H1 (cell line): ENCODE data around the gene RFFL. TPM values are rescaled to one million over a fixed set of nuclear protein-coding genes. Genes with fewer than 3 reads are reported as not detected.

ENCODE experiments used
- CTCF ChIA-PET: fragments of 300-600 bp; sonication (Branson Sonifier 250); formaldehyde crosslinking; loops from one replicate; lab custom pipeline; 2021; ENCODE audit not compliant: partially characterized antibody; lab: Charles Lee
- POLR2A ChIA-PET: fragments of 300-600 bp; sonication (Branson Sonifier 250); formaldehyde crosslinking; loops from one replicate; lab custom pipeline; 2021; ENCODE audit warnings: inconsistent platforms; ENCODE audit not compliant: partially characterized antibody; lab: Charles Lee
- DNase-seq, 2 experiments: peaks; one replicate each; pipeline versions ENCODE4 v3.0.0 to v3.0.0-alpha.2; 2010 to 2022; ENCODE audit warnings: low spot score in 2 of 2, low read depth in 1 of 2, mixed read lengths in 1 of 2
- FAIRE-seq: peaks from 2 replicates; lab custom pipeline; 2011; peaks lifted over from hg19 to GRCh38; lab: Jason Lieb, UNC
- H2AFZ ChIP-seq: 2 replicates; pipeline ENCODE4 v1.8.1; 2012; ENCODE audit warnings: low read length, inconsistent platforms
- H2AK5ac ChIP-seq: 2 replicates; pipeline ENCODE4 v1.6.1; 2013; ENCODE audit warnings: low read depth, low read length
- H2BK120ac ChIP-seq: replicated peaks from 2 replicates; pipeline ENCODE3; 2013; ENCODE audit warnings: low read depth, low read length, inconsistent platforms
- H2BK12ac ChIP-seq: 2 replicates; pipeline ENCODE4 v1.6.1; 2013; ENCODE audit warnings: low read depth, low read length
- H2BK15ac ChIP-seq: 2 replicates; pipeline ENCODE4 v1.6.1; 2013; ENCODE audit warnings: low read length
- H2BK20ac ChIP-seq: 2 replicates; pipeline ENCODE4 v1.6.1; 2013; ENCODE audit warnings: low read length
- H2BK5ac ChIP-seq: 2 replicates; pipeline ENCODE4 v1.6.1; 2013; ENCODE audit warnings: low read depth, low read length
- H3K14ac ChIP-seq: 2 replicates; pipeline ENCODE4 v1.6.1; 2013; ENCODE audit warnings: inconsistent platforms; ENCODE audit not compliant: insufficient read length
- H3K18ac ChIP-seq: 2 replicates; pipeline ENCODE4 v1.6.1; 2013; ENCODE audit warnings: low read length; ENCODE audit errors: extremely low read depth
- H3K23ac ChIP-seq: 2 replicates; pipeline ENCODE4 v1.6.1; 2013; ENCODE audit warnings: inconsistent platforms; ENCODE audit not compliant: insufficient read length
- H3K23me2 ChIP-seq: 2 replicates; pipeline ENCODE4 v1.6.1; 2013; ENCODE audit warnings: low read depth, low read length
- H3K27ac ChIP-seq: 2 replicates; pipeline ENCODE4 v1.6.1; 2011; ENCODE audit warnings: low read depth, low read length, inconsistent platforms
- H3K27me3 ChIP-seq, 4 experiments: replicated peaks in 1 of 4; 1 replicate in 1 of 4; 2 replicates in 3 of 4; pipeline versions ENCODE4 v1.6.1 to v1.8.1; 2011 to 2013; ENCODE audit warnings: low read length in 3 of 4, mild to moderate bottlenecking in 3 of 4, inconsistent platforms in 2 of 4, mixed read lengths in 2 of 4, moderate library complexity in 1 of 4; ENCODE audit not compliant: control insufficient read depth in 3 of 4, insufficient read depth in 3 of 4; ENCODE audit errors: extremely low read depth in 1 of 4
- H3K36me3 ChIP-seq, 4 experiments: 2 replicates each; pipeline versions ENCODE4 v1.6.1 to v1.8.1; 2011 to 2013; ENCODE audit warnings: mild to moderate bottlenecking in 4 of 4, low read length in 3 of 4, moderate library complexity in 2 of 4, control low read depth in 1 of 4, inconsistent platforms in 1 of 4; ENCODE audit not compliant: insufficient read depth in 4 of 4, control insufficient read depth in 2 of 4
- H3K4ac ChIP-seq: replicated peaks from 2 replicates; pipeline ENCODE3; 2013; ENCODE audit warnings: low read length, low read depth, mixed read lengths, inconsistent platforms; ENCODE audit not compliant: insufficient read length
- H3K4me1 ChIP-seq, 4 experiments: replicated peaks in 1 of 4; 1 replicate in 1 of 4; 2 replicates in 3 of 4; pipeline versions ENCODE4 v1.6.1 to v1.8.1; 2011 to 2013; ENCODE audit warnings: low read length in 3 of 4, inconsistent platforms in 2 of 4, mixed read lengths in 1 of 4; ENCODE audit not compliant: insufficient read depth in 4 of 4, control insufficient read depth in 3 of 4
- H3K4me2 ChIP-seq, 2 experiments: 2 replicates each; pipeline versions ENCODE4 v1.6.1 to v1.8.1; 2011 to 2013; ENCODE audit warnings: low read depth in 2 of 2, low read length in 2 of 2, control low read depth in 1 of 2, inconsistent platforms in 1 of 2, mild to moderate bottlenecking in 1 of 2; ENCODE audit not compliant: insufficient read depth in 1 of 2
- H3K4me3 ChIP-seq, 4 experiments: fragments of 200-600, 300-600 bp in 1 of 4; sonication (generic), shearing (Covaris generic), sonication (Bioruptor Twin) in 1 of 4; 2 replicates each; pipeline versions ENCODE4 v1.5.1 to v1.8.1; 2011 to 2016; ENCODE audit warnings: low read length in 4 of 4, low read depth in 3 of 4, control low read depth in 2 of 4, inconsistent platforms in 2 of 4, mild to moderate bottlenecking in 2 of 4, mixed read lengths in 1 of 4, moderate library complexity in 1 of 4; ENCODE audit not compliant: insufficient read depth in 2 of 4; ENCODE audit errors: extremely low read depth in 1 of 4
- H3K56ac ChIP-seq: replicated peaks from 2 replicates; pipeline ENCODE3; 2013; ENCODE audit warnings: low read depth, mild to moderate bottlenecking, mixed read lengths, low read length, inconsistent platforms; ENCODE audit not compliant: insufficient read length
- H3K79me1 ChIP-seq: 2 replicates; pipeline ENCODE4 v1.6.1; 2013; ENCODE audit warnings: low read depth, low read length, control low read depth
- H3K79me2 ChIP-seq, 2 experiments: 2 replicates each; pipeline versions ENCODE4 v1.6.1 to v1.8.1; 2012 to 2013; ENCODE audit warnings: low read length in 2 of 2, mild to moderate bottlenecking in 2 of 2, inconsistent platforms in 1 of 2; ENCODE audit not compliant: insufficient read depth in 2 of 2, control insufficient read depth in 1 of 2
- H3K9ac ChIP-seq, 4 experiments: replicated peaks in 1 of 4; 1 replicate in 1 of 4; 2 replicates in 3 of 4; pipeline versions ENCODE4 v1.6.1 to v1.8.1; 2011 to 2013; ENCODE audit warnings: low read depth in 3 of 4, low read length in 3 of 4, control low read depth in 2 of 4, mild to moderate bottlenecking in 2 of 4, moderate library complexity in 2 of 4, inconsistent platforms in 1 of 4; ENCODE audit errors: extremely low read depth in 1 of 4
- H3K9me3 ChIP-seq, 2 experiments: 2 replicates each; pipeline versions ENCODE4 v1.6.1 to v1.8.1; 2012 to 2013; ENCODE audit warnings: mild to moderate bottlenecking in 2 of 2, moderate library complexity in 2 of 2, control low read depth in 1 of 2, inconsistent platforms in 1 of 2, low read depth in 1 of 2, low read length in 1 of 2, mixed read lengths in 1 of 2; ENCODE audit not compliant: insufficient read depth in 2 of 2
- H4K20me1 ChIP-seq, 2 experiments: replicated peaks in 1 of 2; 2 replicates each; pipeline versions ENCODE3 to v1.8.1; 2011 to 2013; ENCODE audit warnings: inconsistent platforms in 2 of 2, low read length in 2 of 2, mild to moderate bottlenecking in 1 of 2; ENCODE audit not compliant: insufficient read depth in 2 of 2, control insufficient read depth in 1 of 2
- H4K5ac ChIP-seq: 2 replicates; pipeline ENCODE4 v1.6.1; 2013; ENCODE audit warnings: low read length, low read depth, mixed read lengths, inconsistent platforms; ENCODE audit not compliant: insufficient read length
- H4K8ac ChIP-seq: 2 replicates; pipeline ENCODE4 v1.8.0; 2013; ENCODE audit warnings: mild to moderate bottlenecking, moderate library complexity, low read length, inconsistent platforms; ENCODE audit not compliant: insufficient read depth; ENCODE audit errors: extremely low read depth
- H4K91ac ChIP-seq: replicated peaks from 2 replicates; pipeline ENCODE3; 2013; ENCODE audit warnings: low read length, mixed read lengths, inconsistent platforms; ENCODE audit not compliant: insufficient read length
- BACH1 ChIP-seq: IDR thresholded peaks from 2 replicates; pipeline ENCODE4 v1.6.1; 2012; ENCODE audit warnings: low read length, improper control_type of control experiment
- BRCA1 ChIP-seq: IDR thresholded peaks from 2 replicates; pipeline ENCODE4 v1.6.1; 2012; ENCODE audit warnings: low read depth, low read length, improper control_type of control experiment
- CBX5 ChIP-seq: fragments of 300-800, 300-1000 bp; sonication (generic); IDR thresholded peaks from 2 replicates; pipeline ENCODE4 v1.7.1; 2016; ENCODE audit warnings: antibody characterized with exemption, low read length, low read depth
- CHD1 ChIP-seq: IDR thresholded peaks from 2 replicates; pipeline ENCODE4 v1.6.1; 2012; ENCODE audit warnings: low read depth, low read length, improper control_type of control experiment
- CTBP2 ChIP-seq: IDR thresholded peaks from 2 replicates; pipeline ENCODE4 v1.7.0; 2011; ENCODE audit warnings: borderline replicate concordance, mild to moderate bottlenecking, moderate library complexity, mixed read lengths, low read length; ENCODE audit not compliant: insufficient read depth, insufficient read length
- EP300 ChIP-seq, 2 experiments: IDR thresholded peaks; 1 replicate in 1 of 2; 2 replicates in 1 of 2; pipeline ENCODE4 v1.6.1; 2011 to 2012; ENCODE audit warnings: low read depth in 2 of 2, low read length in 2 of 2, mild to moderate bottlenecking in 2 of 2, borderline replicate concordance in 1 of 2, inconsistent platforms in 1 of 2, moderate library complexity in 1 of 2
- GTF2F1 ChIP-seq: IDR thresholded peaks from 2 replicates; pipeline ENCODE4 v1.6.1; 2012; ENCODE audit warnings: low read depth, low read length, improper control_type of control experiment, borderline replicate concordance
- NANOG ChIP-seq: IDR thresholded peaks from 2 replicates; pipeline ENCODE4 v1.6.1; 2011; ENCODE audit warnings: low read length, low read depth, mild to moderate bottlenecking, inconsistent platforms; ENCODE audit not compliant: insufficient read depth, poor library complexity, severe bottlenecking
- NRF1 ChIP-seq: IDR thresholded peaks from 2 replicates; pipeline ENCODE4 v1.6.1; 2011; ENCODE audit warnings: mild to moderate bottlenecking, low read depth, low read length, improper control_type of control experiment
- RFX5 ChIP-seq: IDR thresholded peaks from 2 replicates; pipeline ENCODE4 v1.6.1; 2011; ENCODE audit warnings: low read depth, low read length, improper control_type of control experiment, borderline replicate concordance
- SAP30 ChIP-seq: fragments of 300-600 bp; sonication (generic); IDR thresholded peaks from 2 replicates; pipeline ENCODE4 v1.7.1; 2012; ENCODE audit warnings: low read length, moderate library complexity, mild to moderate bottlenecking, inconsistent platforms; ENCODE audit not compliant: insufficient read depth, insufficient replicate concordance
- SIN3A ChIP-seq, 2 experiments: IDR thresholded peaks in 1 of 2; conservative IDR thresholded peaks in 1 of 2; 2 replicates each; pipeline ENCODE4 v1.6.1; 2011 to 2012; ENCODE audit warnings: low read length in 2 of 2, improper control_type of control experiment in 1 of 2, low read depth in 1 of 2, mild to moderate bottlenecking in 1 of 2
- SP2 ChIP-seq: IDR thresholded peaks from 2 replicates; pipeline ENCODE4 v1.6.1; 2012; ENCODE audit warnings: mild to moderate bottlenecking, low read length, inconsistent platforms
- WGBS, 2 experiments: shearing (Covaris generic) in 1 of 2; methylation state at CpG; one replicate each; pipeline versions ENCODE4 v1.1.6 to v1.1.7; 2013 to 2015; ENCODE audit warnings: low lambda C conversion rate in 2 of 2, mixed read lengths in 2 of 2, inconsistent platforms in 1 of 2, low coverage in 1 of 2, missing lambda C conversion rate in 1 of 2; ENCODE audit not compliant: insufficient replicate concordance in 2 of 2, insufficient coverage in 1 of 2, insufficient read length in 1 of 2; ENCODE audit errors: extremely low coverage in 1 of 2, missing lambda C conversion rate in 1 of 2; 5-methylcytosine and 5-hydroxymethylcytosine counted together
- polyA plus RNA-seq, 7 experiments: library from polyadenylated mRNA; depleted of rRNA in 3 of 7; stranded (reverse) in 5 of 7; unstranded in 2 of 7; fragments of >200 nt in 5 of 7; fragments of 200-250 nt in 2 of 7; gene quantifications; 1 replicate in 5 of 7; 2 replicates in 1 of 7; 4 replicates in 1 of 7; pipeline versions ENCODE4 v1.2.1 to v1.2.3, GENCODE V29; 2011 to 2013; ENCODE audit warnings: missing spikeins in 2 of 7, mixed read lengths in 2 of 7
- total RNA-seq: library from RNA; stranded (reverse); fragmentation: NEBNext Ultra II Directional; extraction: Animal tissue kit (Norgen Biotek cat#: 25700); gene quantifications from 2 replicates; pipeline ENCODE4 v1.2.1, GENCODE V29; 2021

Gene RFFL
- total and polyA plus RNA-seq, 2 of the 8 experiments (the other 6 are each of a cell fraction or from before 2014, with no cell fraction given) = 14.0 to 24.5 TPM

DNA sequence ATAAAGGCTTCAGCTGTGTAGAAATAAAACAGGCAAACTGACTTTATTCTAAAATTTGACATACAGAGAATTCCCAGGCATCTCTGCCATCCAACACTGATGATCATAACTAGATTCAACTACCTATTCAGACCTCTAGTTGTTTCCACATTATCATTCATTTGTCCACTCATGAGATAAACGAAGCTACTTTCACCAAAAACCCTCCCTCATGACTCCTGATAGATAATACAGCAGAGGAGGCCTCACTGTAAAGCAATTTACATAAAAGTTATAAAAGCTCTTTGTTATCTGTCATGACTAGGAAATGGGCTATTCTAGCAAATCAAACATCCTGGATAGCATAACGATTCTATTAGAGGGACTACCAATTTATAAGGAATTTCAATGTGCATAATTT, 19.6 kb upstream of the RFFL start:
- Histone ChIP-seq H3K23ac (no peak overlapping the region), H2BK20ac (no peak overlapping the region), H3K18ac (no peak overlapping the region), H2BK120ac (no peak overlapping the region), H2BK15ac (no peak overlapping the region), H2AK5ac (no peak overlapping the region), H2AFZ (no peak overlapping the region), H4K5ac (no peak overlapping the region), H3K4me2 (no peak overlapping the region), H3K79me1 (no peaks in the 10 kb centered on the region; the same call in 1 of the 2 replicates), H3K27me3 (no peaks in the 10 kb centered on the region), H2BK12ac (no peak overlapping the region), H3K4me1 (peaks cover 5 to 19% (median 13%) of the 10 kb centered on the region in 4 experiments; a peak in 6 of 7 replicates), H3K79me2 (peaks cover 0 to 8% of the 10 kb centered on the region in 2 experiments; a peak in 1 of 4 replicates), H3K23me2 (peaks cover under 1% of the 10 kb centered on the region; the same call in 1 of the 2 replicates), H3K36me3 (no peaks in the 10 kb centered on the region), H3K9ac (no peak overlapping the region), H4K20me1 (no peaks in the 10 kb centered on the region), H3K9me3 (no peaks in the 10 kb centered on the region), H2BK5ac (no peak overlapping the region), H3K56ac (no peak overlapping the region), H3K27ac (no peak overlapping the region), H3K4ac (no peak overlapping the region), H4K91ac (no peak overlapping the region), H3K14ac (no peak overlapping the region), H4K8ac (no peak overlapping the region), H3K4me3 (no peak overlapping the region)
- ChIA-PET CTCF (no interaction called here), POLR2A (interaction anchor here (1.0 to 1.8 kb wide), 5 partner anchors 13 to 72 kb away, joined by 3 to 9 read pairs (median 3); partner anchors contain the start of genes FNDC8 and RAD51D)
- DNase-seq (no peak), FAIRE-seq (no peak)
- WGBS, 2 experiments = 69% methylated on average over 2 of the region's 2 CpGs; no CpG with 5 or more reads in 1 of the 2 experiments
- TF ChIP-seq NRF1 = no peak
- TF ChIP-seq SAP30 = no peak
- no peak for TF ChIP-seq BACH1
- TF ChIP-seq CHD1 = no peak
- TF ChIP-seq EP300 (IDR thresholded peaks at IDR 0.05; ENCODE audit: borderline replicate concordance in 1 of 2, low read depth in 2 of 2, low read length in 2 of 2) = no peak
- no peak for TF ChIP-seq SIN3A (conservative IDR thresholded peaks at IDR 0.05 in 1 of 2, IDR thresholded peaks at IDR 0.05 in 1 of 2; ENCODE audit: low read depth in 1 of 2, low read length in 2 of 2)
- TF ChIP-seq BRCA1 = no peak
- no peak for TF ChIP-seq GTF2F1
- no peak for TF ChIP-seq NANOG
- no peak for TF ChIP-seq SP2
- no peak for TF ChIP-seq RFX5
- no peak for TF ChIP-seq CBX5
- no peak for TF ChIP-seq CTBP2
